Measurements from ENCODE around the gene KCNG4. TPM values are rescaled to one million over a fixed set of nuclear protein-coding genes. Genes with fewer than 3 reads are reported as not detected.

The KCNG4 gene
- total RNA-seq, 2 donors from 2014 or later = not detected

DNA sequence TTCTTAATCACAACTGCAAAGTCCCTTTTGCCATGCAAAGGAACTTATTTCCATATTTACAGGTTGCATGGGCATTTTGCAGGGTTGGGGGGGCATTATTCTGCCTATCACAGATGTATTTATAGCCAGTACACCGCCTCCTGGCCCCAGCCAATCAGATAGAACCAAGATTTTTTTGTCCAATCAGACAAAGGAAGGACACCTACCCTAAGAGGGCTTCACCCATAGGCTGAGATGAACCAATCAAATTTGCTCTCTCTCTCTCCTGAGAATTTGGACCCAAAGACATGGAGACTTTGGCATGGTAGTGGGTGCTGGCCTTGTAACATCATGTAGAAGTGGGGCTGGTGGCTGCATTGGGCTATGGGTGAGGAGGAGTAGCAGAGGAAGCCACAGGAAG is 3.9 kb upstream of the KCNG4 start:
- no peak overlapping the region for H3K4me3 ChIP-seq
- ATAC-seq (ENCODE audit: insufficient number of reproducible peaks, low FRiP score, low read depth) = no peak
- no peak for DNase-seq (ENCODE audit: low spot score)
- no peak overlapping the region for H3K27ac ChIP-seq
- H3K9me3 ChIP-seq = no peaks in the 10 kb centered on the region
- H3K27me3 ChIP-seq (replicated peaks; ENCODE audit: insufficient read depth) = no peaks in the 10 kb centered on the region
- TF ChIP-seq, protein P1, sequence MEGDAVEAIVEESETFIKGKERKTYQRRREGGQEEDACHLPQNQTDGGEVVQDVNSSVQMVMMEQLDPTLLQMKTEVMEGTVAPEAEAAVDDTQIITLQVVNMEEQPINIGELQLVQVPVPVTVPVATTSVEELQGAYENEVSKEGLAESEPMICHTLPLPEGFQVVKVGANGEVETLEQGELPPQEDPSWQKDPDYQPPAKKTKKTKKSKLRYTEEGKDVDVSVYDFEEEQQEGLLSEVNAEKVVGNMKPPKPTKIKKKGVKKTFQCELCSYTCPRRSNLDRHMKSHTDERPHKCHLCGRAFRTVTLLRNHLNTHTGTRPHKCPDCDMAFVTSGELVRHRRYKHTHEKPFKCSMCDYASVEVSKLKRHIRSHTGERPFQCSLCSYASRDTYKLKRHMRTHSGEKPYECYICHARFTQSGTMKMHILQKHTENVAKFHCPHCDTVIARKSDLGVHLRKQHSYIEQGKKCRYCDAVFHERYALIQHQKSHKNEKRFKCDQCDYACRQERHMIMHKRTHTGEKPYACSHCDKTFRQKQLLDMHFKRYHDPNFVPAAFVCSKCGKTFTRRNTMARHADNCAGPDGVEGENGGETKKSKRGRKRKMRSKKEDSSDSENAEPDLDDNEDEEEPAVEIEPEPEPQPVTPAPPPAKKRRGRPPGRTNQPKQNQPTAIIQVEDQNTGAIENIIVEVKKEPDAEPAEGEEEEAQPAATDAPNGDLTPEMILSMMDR (IDR thresholded peaks at IDR 0.05) = no peak
- no peaks in the 10 kb centered on the region for H3K36me3 ChIP-seq
- H3K4me1 ChIP-seq (ENCODE audit: control insufficient read depth in 1 of 2, low read depth in 2 of 2) = no peaks in the 10 kb centered on the region

DNA sequence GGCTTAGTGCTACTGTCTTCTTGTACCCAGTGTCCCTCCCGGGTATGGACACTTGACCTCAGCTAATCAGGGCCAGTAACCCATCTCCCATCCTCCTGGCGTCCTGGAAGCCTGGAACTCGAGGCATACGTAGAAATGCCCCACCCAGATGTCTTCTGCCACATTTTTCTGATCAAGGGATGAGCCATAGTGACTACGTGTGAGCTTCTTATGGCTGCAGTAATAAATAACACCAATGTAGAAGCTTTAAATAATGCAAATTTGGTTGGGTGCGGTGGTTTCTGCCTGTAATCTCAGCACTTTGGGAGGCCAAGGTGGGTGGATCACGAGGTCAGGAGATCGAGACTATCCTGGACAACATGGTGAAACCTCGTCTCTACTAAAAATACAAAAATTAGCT is 3.0 kb upstream of the KCNG4 start:
- Histone ChIP-seq H3K36me3 (no peaks in the 10 kb centered on the region), H3K4me1 (ENCODE audit: control insufficient read depth in 1 of 2, low read depth in 2 of 2) (no peaks in the 10 kb centered on the region), H3K27me3 (replicated peaks; ENCODE audit: insufficient read depth) (no peaks in the 10 kb centered on the region), H3K9me3 (no peaks in the 10 kb centered on the region), H3K27ac (no peak overlapping the region), H3K4me3 (no peak overlapping the region)
- DNase-seq (ENCODE audit: low spot score) (no peak), ATAC-seq (ENCODE audit: insufficient number of reproducible peaks, low FRiP score, low read depth) (no peak)
- TF ChIP-seq, protein P1 (IDR thresholded peaks at IDR 0.05) = no peak

- H3K9me3 ChIP-seq = no peaks in the 10 kb centered on the region
- TF ChIP-seq, protein P1 (IDR thresholded peaks at IDR 0.05) = no peak
- DNase-seq (ENCODE audit: low spot score) = no peak
- H3K36me3 ChIP-seq = no peaks in the 10 kb centered on the region
- H3K4me1 ChIP-seq (ENCODE audit: control insufficient read depth in 1 of 2, low read depth in 2 of 2) = no peaks in the 10 kb centered on the region
- H3K4me3 ChIP-seq = no peak overlapping the region
- no peak overlapping the region for H3K27ac ChIP-seq
- no peaks in the 10 kb centered on the region for H3K27me3 ChIP-seq (replicated peaks; ENCODE audit: insufficient read depth)
- ATAC-seq (ENCODE audit: insufficient number of reproducible peaks, low FRiP score, low read depth) = no peak
These were observed 2.0 kb upstream of the KCNG4 start for GRCh38 chr16:84241778-84242177.

- H3K36me3 ChIP-seq = no peaks in the 10 kb centered on the region
- DNase-seq (ENCODE audit: low spot score) = no peak
- no peak overlapping the region for H3K27ac ChIP-seq
- H3K9me3 ChIP-seq = no peaks in the 10 kb centered on the region
- H3K4me3 ChIP-seq = no peak overlapping the region
- H3K27me3 ChIP-seq (replicated peaks; ENCODE audit: insufficient read depth) = no peaks in the 10 kb centered on the region
- TF ChIP-seq, protein P1 (IDR thresholded peaks at IDR 0.05) = no peak
- no peaks in the 10 kb centered on the region for H3K4me1 ChIP-seq (ENCODE audit: control insufficient read depth in 1 of 2, low read depth in 2 of 2)
- ATAC-seq (ENCODE audit: insufficient number of reproducible peaks, low FRiP score, low read depth) = no peak
These were observed 643 bp upstream of the KCNG4 start for GRCh38 chr16:84240455-84240854.

GRCh38 chr16:84239141-84239769 is 557 bp downstream of the KCNG4 start:
- no peak for DNase-seq (ENCODE audit: low spot score)

More at GRCh38 chr16:84239141-84239769, 557 bp downstream of the KCNG4 start:
- no peaks in the 10 kb centered on the region for H3K27me3 ChIP-seq (replicated peaks; ENCODE audit: insufficient read depth)
- no peak overlapping the region for H3K4me3 ChIP-seq
- H3K27ac ChIP-seq = no peak overlapping the region
- no peaks in the 10 kb centered on the region for H3K9me3 ChIP-seq
- ATAC-seq (ENCODE audit: insufficient number of reproducible peaks, low FRiP score, low read depth) = no peak
- no peaks in the 10 kb centered on the region for H3K36me3 ChIP-seq
- H3K4me1 ChIP-seq (ENCODE audit: control insufficient read depth in 1 of 2, low read depth in 2 of 2) = no peaks in the 10 kb centered on the region
- TF ChIP-seq, protein P1 (IDR thresholded peaks at IDR 0.05) = no peak
